Hepatocyte (in vitro differentiated cells): ENCODE data around the gene PNMA1. TPM values are rescaled to one million over a fixed set of nuclear protein-coding genes. Genes with fewer than 3 reads are reported as not detected.
A peak's percentile ranks its signal among the peaks of the same experiment; 100 is the strongest.

Experiments used
- DNase-seq: peaks from one replicate; pipeline ENCODE4 v3.0.0-alpha.2; 2016; ENCODE audit warnings: low spot score
- H2AFZ ChIP-seq: fragments of 200-600 bp; sonication (generic); 2 replicates; pipeline ENCODE4 v1.6.0; 2016; ENCODE audit warnings: antibody characterized with exemption, mild to moderate bottlenecking
- H3K27ac ChIP-seq: fragments of 200-600 bp; sonication (generic); 2 replicates; pipeline ENCODE4 v1.5.1; 2016; ENCODE audit warnings: mild to moderate bottlenecking
- H3K27me3 ChIP-seq: fragments of 200-600 bp; sonication (generic); 2 replicates; pipeline ENCODE4 v1.6.1; 2016
- H3K36me3 ChIP-seq: fragments of 200-600 bp; sonication (generic); replicated peaks from 2 replicates; pipeline ENCODE4 v1.5.1; 2016; ENCODE audit warnings: low read depth; ENCODE audit not compliant: insufficient read depth
- H3K4me1 ChIP-seq: fragments of 200-600 bp; sonication (generic); 2 replicates; pipeline ENCODE4 v1.5.1; 2016; ENCODE audit warnings: mild to moderate bottlenecking, moderate library complexity; ENCODE audit not compliant: insufficient read depth
- H3K4me2 ChIP-seq: fragments of 200-600 bp; sonication (generic); 2 replicates; pipeline ENCODE4 v1.6.0; 2016
- H3K4me3 ChIP-seq: fragments of 200-600 bp; sonication (generic); 2 replicates; pipeline ENCODE4 v1.5.1; 2016; ENCODE audit warnings: mild to moderate bottlenecking
- H3K79me2 ChIP-seq: fragments of 200-600 bp; sonication (generic); 2 replicates; pipeline ENCODE4 v1.6.0; 2017; ENCODE audit warnings: mild to moderate bottlenecking
- H3K9me2 ChIP-seq: fragments of 200-600 bp; sonication (generic); replicated peaks from 2 replicates; pipeline ENCODE4 v1.6.0; 2017; ENCODE audit warnings: mild to moderate bottlenecking; ENCODE audit not compliant: insufficient read depth
- H3K9me3 ChIP-seq: fragments of 200-600 bp; sonication (generic); 2 replicates; pipeline ENCODE4 v1.5.1; 2016; ENCODE audit warnings: low read depth, mild to moderate bottlenecking
- H4K20me1 ChIP-seq: fragments of 200-600 bp; sonication (generic); 2 replicates; pipeline ENCODE4 v1.6.0; 2016; ENCODE audit warnings: mild to moderate bottlenecking; ENCODE audit not compliant: insufficient read depth, poor library complexity, severe bottlenecking
- EZH2 ChIP-seq: fragments of 200-600 bp; sonication (generic); IDR thresholded peaks from 2 replicates; pipeline ENCODE4 v1.6.1; 2016; ENCODE audit warnings: antibody characterized with exemption, mild to moderate bottlenecking, borderline replicate concordance
- EZH2phosphoT487 ChIP-seq: fragments of 200-600 bp; sonication (generic); IDR thresholded peaks from one replicate; pipeline ENCODE4 v1.6.1; 2018; ENCODE audit warnings: antibody characterized with exemption, mild to moderate bottlenecking, low read depth, moderate library complexity; ENCODE audit not compliant: unreplicated experiment, severe bottlenecking
- whole genome bisulfite sequencing: methylation state at CpG from one replicate; pipeline ENCODE4 v1.1.6; 2016; ENCODE audit warnings: low lambda C conversion rate; ENCODE audit errors: missing lambda C conversion rate; 5-methylcytosine and 5-hydroxymethylcytosine counted together
- polyA plus RNA-seq: library from polyadenylated mRNA; unstranded; fragments of >200 nt; fragmentation: Nextera tagmentation; extraction: Ambion mirVana; gene quantifications from 2 replicates; pipeline ENCODE4 v1.2.1, GENCODE V29; 2016
- total RNA-seq: library from RNA; depleted of rRNA; stranded (reverse); fragments of >200 nt; gene quantifications from 2 replicates; pipeline ENCODE4 v1.2.3, GENCODE V29; 2014
- TF ChIP-seq, protein P1 (sequence below): fragments of 200-600 bp; sonication (generic); IDR thresholded peaks from 2 replicates; pipeline ENCODE4 v1.5.1; 2016; ENCODE audit warnings: antibody characterized with exemption, mild to moderate bottlenecking; ENCODE audit not compliant: poor library complexity

Gene PNMA1
- total and polyA plus RNA-seq, 2 experiments from 2014 or later: 27.3 to 45.7 TPM

DNA sequence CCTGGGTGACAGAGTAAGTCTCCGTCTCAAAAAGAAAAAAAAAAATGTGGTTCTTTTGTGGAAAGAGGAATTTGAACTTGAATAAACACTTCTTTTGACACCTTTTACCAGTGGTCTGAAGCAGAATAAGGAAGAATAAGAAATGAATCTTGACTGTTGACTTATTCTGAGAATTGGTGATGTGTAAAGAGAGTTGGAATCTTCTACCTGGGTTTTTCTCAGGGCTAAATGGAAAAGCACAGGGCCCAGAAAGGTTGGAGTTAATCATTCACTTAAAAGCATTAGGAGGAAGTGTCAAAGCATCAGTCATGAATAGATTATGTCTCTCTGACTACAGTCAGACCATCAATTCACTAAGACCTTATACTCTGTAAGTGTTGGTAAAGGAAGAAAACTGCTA is 13.9 kb downstream of the PNMA1 start:
- TF ChIP-seq EZH2 (no peak), EZH2phosphoT487 (no peak)
- TF ChIP-seq, protein P1, sequence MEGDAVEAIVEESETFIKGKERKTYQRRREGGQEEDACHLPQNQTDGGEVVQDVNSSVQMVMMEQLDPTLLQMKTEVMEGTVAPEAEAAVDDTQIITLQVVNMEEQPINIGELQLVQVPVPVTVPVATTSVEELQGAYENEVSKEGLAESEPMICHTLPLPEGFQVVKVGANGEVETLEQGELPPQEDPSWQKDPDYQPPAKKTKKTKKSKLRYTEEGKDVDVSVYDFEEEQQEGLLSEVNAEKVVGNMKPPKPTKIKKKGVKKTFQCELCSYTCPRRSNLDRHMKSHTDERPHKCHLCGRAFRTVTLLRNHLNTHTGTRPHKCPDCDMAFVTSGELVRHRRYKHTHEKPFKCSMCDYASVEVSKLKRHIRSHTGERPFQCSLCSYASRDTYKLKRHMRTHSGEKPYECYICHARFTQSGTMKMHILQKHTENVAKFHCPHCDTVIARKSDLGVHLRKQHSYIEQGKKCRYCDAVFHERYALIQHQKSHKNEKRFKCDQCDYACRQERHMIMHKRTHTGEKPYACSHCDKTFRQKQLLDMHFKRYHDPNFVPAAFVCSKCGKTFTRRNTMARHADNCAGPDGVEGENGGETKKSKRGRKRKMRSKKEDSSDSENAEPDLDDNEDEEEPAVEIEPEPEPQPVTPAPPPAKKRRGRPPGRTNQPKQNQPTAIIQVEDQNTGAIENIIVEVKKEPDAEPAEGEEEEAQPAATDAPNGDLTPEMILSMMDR: no peak
- H3K4me2 ChIP-seq: no peak overlapping the region
- no peak for DNase-seq
- no peaks in the 10 kb centered on the region for H4K20me1 ChIP-seq
- no peaks in the 10 kb centered on the region for H3K27me3 ChIP-seq
- no peaks in the 10 kb centered on the region for H3K79me2 ChIP-seq
- H3K27ac ChIP-seq: peak overlapping the region; percentile 66
- H3K36me3 ChIP-seq: no peaks in the 10 kb centered on the region
- no peaks in the 10 kb centered on the region for H3K9me2 ChIP-seq
- WGBS: 86% methylated on average over 1 of the region's 1 CpG
- no peaks in the 10 kb centered on the region for H3K9me3 ChIP-seq
- no peak overlapping the region for H3K4me3 ChIP-seq
- no peak overlapping the region for H2AFZ ChIP-seq
- no peaks in the 10 kb centered on the region for H3K4me1 ChIP-seq

DNA sequence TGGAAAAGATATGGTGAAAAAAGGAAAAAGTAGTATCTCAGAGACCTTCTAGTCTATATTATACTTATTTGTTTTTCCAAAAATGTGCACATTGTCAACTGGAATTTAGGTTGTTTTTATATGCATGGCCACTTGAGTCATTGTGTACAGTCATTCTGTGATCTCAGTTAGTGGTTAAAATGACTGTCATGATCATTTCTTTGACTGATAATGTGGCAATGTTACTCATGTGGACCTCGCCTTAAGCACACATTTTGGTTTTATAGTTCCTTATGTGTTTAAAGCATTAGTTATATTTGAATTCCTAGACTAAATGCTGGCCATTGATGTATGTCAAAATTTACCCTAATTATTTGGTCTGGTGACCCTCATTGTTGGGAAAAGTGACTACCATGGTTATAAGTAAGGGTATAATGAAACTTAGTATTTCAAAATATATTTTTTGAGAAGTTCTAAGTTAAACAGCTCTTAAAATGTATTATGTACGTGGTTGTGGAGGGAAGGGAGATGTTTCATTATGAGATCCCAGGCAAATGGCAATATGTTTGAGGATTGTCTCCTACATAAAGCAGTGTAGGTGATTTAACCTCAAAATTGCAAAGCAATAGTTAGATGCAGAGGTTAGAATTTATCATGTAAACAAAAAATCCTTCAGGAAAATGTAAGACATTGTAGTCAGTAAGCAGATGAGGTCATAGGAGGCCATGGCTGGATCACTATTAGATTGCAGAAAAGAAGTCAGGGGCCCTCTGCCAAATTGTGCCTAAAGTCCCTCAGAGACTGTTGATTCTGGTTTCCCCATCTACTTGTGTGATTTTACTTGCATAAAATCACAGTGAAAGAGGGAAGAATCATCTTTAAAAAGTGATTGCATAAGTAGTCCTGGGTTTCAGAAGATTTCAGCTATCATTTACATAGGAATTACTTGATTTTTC is 17.5 kb downstream of the PNMA1 start:
- Histone ChIP-seq H4K20me1 (no peaks in the 10 kb centered on the region), H3K9me3 (no peaks in the 10 kb centered on the region), H3K27me3 (no peaks in the 10 kb centered on the region), H3K9me2 (no peaks in the 10 kb centered on the region), H3K4me1 (no peaks in the 10 kb centered on the region), H3K79me2 (no peaks in the 10 kb centered on the region), H2AFZ (no peak overlapping the region), H3K36me3 (no peaks in the 10 kb centered on the region), H3K4me3 (no peak overlapping the region), H3K4me2 (no peak overlapping the region), H3K27ac (peak overlapping the region; percentile 54)
- no peak for TF ChIP-seq EZH2
- no peak for TF ChIP-seq EZH2phosphoT487
- TF ChIP-seq, protein P1: no peak
- no peak for DNase-seq
- WGBS: 85% methylated on average over 2 of the region's 2 CpGs

- no peak for DNase-seq
- H3K4me1 ChIP-seq: no peaks in the 10 kb centered on the region
- H3K27me3 ChIP-seq: no peaks in the 10 kb centered on the region
- H3K9me2 ChIP-seq: no peaks in the 10 kb centered on the region
- no peak overlapping the region for H3K4me2 ChIP-seq
- no peak overlapping the region for H2AFZ ChIP-seq
- no peaks in the 10 kb centered on the region for H3K9me3 ChIP-seq
- H3K36me3 ChIP-seq: no peaks in the 10 kb centered on the region
- no peak for TF ChIP-seq EZH2phosphoT487
- TF ChIP-seq EZH2: no peak
- TF ChIP-seq, protein P1: no peak
- H3K4me3 ChIP-seq: no peak overlapping the region
- H4K20me1 ChIP-seq: no peaks in the 10 kb centered on the region
- whole genome bisulfite sequencing: 93% methylated on average over 2 of the region's 2 CpGs
- H3K27ac ChIP-seq: peak overlapping the region; percentile 54
- no peaks in the 10 kb centered on the region for H3K79me2 ChIP-seq
Measured at GRCh38 chr14:73695997-73696396, 18.2 kb downstream of the PNMA1 start.
